ENCODE data around the gene GPD2.

GPD2 gene

GRCh38 chr2:156476850-156477206 lies 40.6 kb downstream of the GPD2 start:
- no peak for TF ChIP-seq CTCF (conservative IDR thresholded peaks at IDR 0.05; ENCODE audit: low read depth)
- ChIA-PET CTCF (interaction anchor here (0.6 kb wide), 1 partner anchor 10 kb away, joined by 5 read pairs; no protein-coding TSS in a partner anchor), POLR2A (ENCODE audit: low non-redundant PET) (no interaction called here)
- peak; percentile 61 for DNase-seq (ENCODE audit: low spot score)
- H3K27ac ChIP-seq: peak overlapping the region; percentile 84

- TF ChIP-seq CTCF (conservative IDR thresholded peaks at IDR 0.05; ENCODE audit: low read depth): no peak
- POLR2A ChIA-PET (ENCODE audit: low non-redundant PET): no interaction called here
- H3K27ac ChIP-seq: no peak overlapping the region
- CTCF ChIA-PET: interaction anchor here (0.6 to 0.7 kb wide), 3 partner anchors 11 to 414 kb away, joined by 3 read pairs; no protein-coding TSS in a partner anchor
- DNase-seq (ENCODE audit: low spot score): no peak
Observed at GRCh38 chr2:156480376-156480775, 44.2 kb downstream of the GPD2 start.

- no peak overlapping the region for H3K27ac ChIP-seq
- ChIA-PET CTCF (interaction anchor here (0.5 kb wide), 1 partner anchor 13 kb away, joined by 3 read pairs; no protein-coding TSS in a partner anchor), POLR2A (ENCODE audit: low non-redundant PET) (no interaction called here)
- TF ChIP-seq CTCF (conservative IDR thresholded peaks at IDR 0.05; ENCODE audit: low read depth): no peak
- DNase-seq (ENCODE audit: low spot score): no peak
Observed at GRCh38 chr2:156481312-156481711, 45.1 kb downstream of the GPD2 start.

GRCh38 chr2:156483741-156484173 lies 47.6 kb downstream of the GPD2 start:
- H3K27ac ChIP-seq: no peak overlapping the region
- ChIA-PET POLR2A (ENCODE audit: low non-redundant PET) (no interaction called here), CTCF (interaction anchor here (0.6 to 0.7 kb wide), 2 partner anchors 12 to 1115 kb away, joined by 4 to 7 read pairs; no protein-coding TSS in a partner anchor)
- DNase-seq (ENCODE audit: low spot score): no peak
- TF ChIP-seq CTCF (conservative IDR thresholded peaks at IDR 0.05; ENCODE audit: low read depth): no peak

- CTCF ChIA-PET: interaction anchor here (0.9 kb wide), 1 partner anchor 68 kb away, joined by 3 read pairs; no protein-coding TSS in a partner anchor
- no peak for TF ChIP-seq CTCF (conservative IDR thresholded peaks at IDR 0.05; ENCODE audit: low read depth)
- POLR2A ChIA-PET (ENCODE audit: low non-redundant PET): no interaction called here
- H3K27ac ChIP-seq: no peak overlapping the region
- DNase-seq (ENCODE audit: low spot score): peak; percentile 34
Observed at GRCh38 chr2:156486147-156486546, 50.0 kb downstream of the GPD2 start.

- ChIA-PET CTCF (no interaction called here), POLR2A (ENCODE audit: low non-redundant PET) (no interaction called here)
- DNase-seq (ENCODE audit: low spot score): no peak
- TF ChIP-seq CTCF (conservative IDR thresholded peaks at IDR 0.05; ENCODE audit: low read depth): no peak
- H3K27ac ChIP-seq: no peak overlapping the region
Observed at GRCh38 chr2:156486614-156487013, 50.4 kb downstream of the GPD2 start.
